ENCODE measurements around the gene CPEB2. TPM values are rescaled to one million over a fixed set of nuclear protein-coding genes. Genes with fewer than 3 reads are reported as not detected.

Gene CPEB2
- total and polyA plus RNA-seq, 10 of the 15 experiments (the other 5 are each of a cell fraction or from before 2014, with no cell fraction given): 0.73 to 8.3 (median 3.7) TPM

GRCh38 chr4:15043922-15044321, 41.6 kb downstream of the CPEB2 start (continued):
- TF ChIP-seq, protein P1, sequence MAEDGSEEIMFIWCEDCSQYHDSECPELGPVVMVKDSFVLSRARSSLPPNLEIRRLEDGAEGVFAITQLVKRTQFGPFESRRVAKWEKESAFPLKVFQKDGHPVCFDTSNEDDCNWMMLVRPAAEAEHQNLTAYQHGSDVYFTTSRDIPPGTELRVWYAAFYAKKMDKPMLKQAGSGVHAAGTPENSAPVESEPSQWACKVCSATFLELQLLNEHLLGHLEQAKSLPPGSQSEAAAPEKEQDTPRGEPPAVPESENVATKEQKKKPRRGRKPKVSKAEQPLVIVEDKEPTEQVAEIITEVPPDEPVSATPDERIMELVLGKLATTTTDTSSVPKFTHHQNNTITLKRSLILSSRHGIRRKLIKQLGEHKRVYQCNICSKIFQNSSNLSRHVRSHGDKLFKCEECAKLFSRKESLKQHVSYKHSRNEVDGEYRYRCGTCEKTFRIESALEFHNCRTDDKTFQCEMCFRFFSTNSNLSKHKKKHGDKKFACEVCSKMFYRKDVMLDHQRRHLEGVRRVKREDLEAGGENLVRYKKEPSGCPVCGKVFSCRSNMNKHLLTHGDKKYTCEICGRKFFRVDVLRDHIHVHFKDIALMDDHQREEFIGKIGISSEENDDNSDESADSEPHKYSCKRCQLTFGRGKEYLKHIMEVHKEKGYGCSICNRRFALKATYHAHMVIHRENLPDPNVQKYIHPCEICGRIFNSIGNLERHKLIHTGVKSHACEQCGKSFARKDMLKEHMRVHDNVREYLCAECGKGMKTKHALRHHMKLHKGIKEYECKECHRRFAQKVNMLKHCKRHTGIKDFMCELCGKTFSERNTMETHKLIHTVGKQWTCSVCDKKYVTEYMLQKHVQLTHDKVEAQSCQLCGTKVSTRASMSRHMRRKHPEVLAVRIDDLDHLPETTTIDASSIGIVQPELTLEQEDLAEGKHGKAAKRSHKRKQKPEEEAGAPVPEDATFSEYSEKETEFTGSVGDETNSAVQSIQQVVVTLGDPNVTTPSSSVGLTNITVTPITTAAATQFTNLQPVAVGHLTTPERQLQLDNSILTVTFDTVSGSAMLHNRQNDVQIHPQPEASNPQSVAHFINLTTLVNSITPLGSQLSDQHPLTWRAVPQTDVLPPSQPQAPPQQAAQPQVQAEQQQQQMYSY (CRISPR knock-in tag; IDR thresholded peaks at IDR 0.05): no peak
- TF ChIP-seq DPF2 (IDR thresholded peaks at IDR 0.05): no peak
- TF ChIP-seq, protein P2, sequence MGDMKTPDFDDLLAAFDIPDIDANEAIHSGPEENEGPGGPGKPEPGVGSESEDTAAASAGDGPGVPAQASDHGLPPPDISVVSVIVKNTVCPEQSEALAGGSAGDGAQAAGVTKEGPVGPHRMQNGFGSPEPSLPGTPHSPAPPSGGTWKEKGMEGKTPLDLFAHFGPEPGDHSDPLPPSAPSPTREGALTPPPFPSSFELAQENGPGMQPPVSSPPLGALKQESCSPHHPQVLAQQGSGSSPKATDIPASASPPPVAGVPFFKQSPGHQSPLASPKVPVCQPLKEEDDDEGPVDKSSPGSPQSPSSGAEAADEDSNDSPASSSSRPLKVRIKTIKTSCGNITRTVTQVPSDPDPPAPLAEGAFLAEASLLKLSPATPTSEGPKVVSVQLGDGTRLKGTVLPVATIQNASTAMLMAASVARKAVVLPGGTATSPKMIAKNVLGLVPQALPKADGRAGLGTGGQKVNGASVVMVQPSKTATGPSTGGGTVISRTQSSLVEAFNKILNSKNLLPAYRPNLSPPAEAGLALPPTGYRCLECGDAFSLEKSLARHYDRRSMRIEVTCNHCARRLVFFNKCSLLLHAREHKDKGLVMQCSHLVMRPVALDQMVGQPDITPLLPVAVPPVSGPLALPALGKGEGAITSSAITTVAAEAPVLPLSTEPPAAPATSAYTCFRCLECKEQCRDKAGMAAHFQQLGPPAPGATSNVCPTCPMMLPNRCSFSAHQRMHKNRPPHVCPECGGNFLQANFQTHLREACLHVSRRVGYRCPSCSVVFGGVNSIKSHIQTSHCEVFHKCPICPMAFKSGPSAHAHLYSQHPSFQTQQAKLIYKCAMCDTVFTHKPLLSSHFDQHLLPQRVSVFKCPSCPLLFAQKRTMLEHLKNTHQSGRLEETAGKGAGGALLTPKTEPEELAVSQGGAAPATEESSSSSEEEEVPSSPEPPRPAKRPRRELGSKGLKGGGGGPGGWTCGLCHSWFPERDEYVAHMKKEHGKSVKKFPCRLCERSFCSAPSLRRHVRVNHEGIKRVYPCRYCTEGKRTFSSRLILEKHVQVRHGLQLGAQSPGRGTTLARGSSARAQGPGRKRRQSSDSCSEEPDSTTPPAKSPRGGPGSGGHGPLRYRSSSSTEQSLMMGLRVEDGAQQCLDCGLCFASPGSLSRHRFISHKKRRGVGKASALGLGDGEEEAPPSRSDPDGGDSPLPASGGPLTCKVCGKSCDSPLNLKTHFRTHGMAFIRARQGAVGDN (IDR thresholded peaks at IDR 0.05): no peak
- no peak for TF ChIP-seq NBN (IDR thresholded peaks at IDR 0.05)
- no peak for TF ChIP-seq HCFC1 (IDR thresholded peaks at IDR 0.05; ENCODE audit: low read length)
- no peak for TF ChIP-seq MTA3 (IDR thresholded peaks at IDR 0.05; ENCODE audit: borderline replicate concordance, low read length)
- no peak for TF ChIP-seq TCF7 (IDR thresholded peaks at IDR 0.05; ENCODE audit: borderline replicate concordance)
- TF ChIP-seq SUZ12 (IDR thresholded peaks at IDR 0.05; ENCODE audit: unreplicated experiment): no peak

Data from GM12878 (cell line).